Esophagus muscularis mucosa (tissue), 3 donors: ENCODE data around the gene PIWIL4.

ENCODE experiments used
- POLR2AphosphoS5 ChIP-seq, 2 donors: sonication (generic); formaldehyde crosslinking; IDR thresholded peaks; one replicate each; pipeline ENCODE4 v1.6.1; 2017; ENCODE audit warnings: antibody characterized with exemption in 2 of 2
- TF ChIP-seq, protein P1 (sequence below), 3 experiments: fragments of 200-600 bp in 2 of 3; fragments of 450-650 bp in 1 of 3; sonication (generic) in 2 of 3; IDR thresholded peaks; one replicate each; pipeline ENCODE4 v1.5.1; 2017 to 2019; ENCODE audit warnings: antibody characterized with exemption in 3 of 3, mild to moderate bottlenecking in 2 of 3, moderate library complexity in 1 of 3

GRCh38 chr11:94557421-94557820 is 9.7 kb upstream of the PIWIL4 start:
- TF ChIP-seq, protein P1, sequence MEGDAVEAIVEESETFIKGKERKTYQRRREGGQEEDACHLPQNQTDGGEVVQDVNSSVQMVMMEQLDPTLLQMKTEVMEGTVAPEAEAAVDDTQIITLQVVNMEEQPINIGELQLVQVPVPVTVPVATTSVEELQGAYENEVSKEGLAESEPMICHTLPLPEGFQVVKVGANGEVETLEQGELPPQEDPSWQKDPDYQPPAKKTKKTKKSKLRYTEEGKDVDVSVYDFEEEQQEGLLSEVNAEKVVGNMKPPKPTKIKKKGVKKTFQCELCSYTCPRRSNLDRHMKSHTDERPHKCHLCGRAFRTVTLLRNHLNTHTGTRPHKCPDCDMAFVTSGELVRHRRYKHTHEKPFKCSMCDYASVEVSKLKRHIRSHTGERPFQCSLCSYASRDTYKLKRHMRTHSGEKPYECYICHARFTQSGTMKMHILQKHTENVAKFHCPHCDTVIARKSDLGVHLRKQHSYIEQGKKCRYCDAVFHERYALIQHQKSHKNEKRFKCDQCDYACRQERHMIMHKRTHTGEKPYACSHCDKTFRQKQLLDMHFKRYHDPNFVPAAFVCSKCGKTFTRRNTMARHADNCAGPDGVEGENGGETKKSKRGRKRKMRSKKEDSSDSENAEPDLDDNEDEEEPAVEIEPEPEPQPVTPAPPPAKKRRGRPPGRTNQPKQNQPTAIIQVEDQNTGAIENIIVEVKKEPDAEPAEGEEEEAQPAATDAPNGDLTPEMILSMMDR (IDR thresholded peaks at IDR 0.05) = no peak
- no peak for TF ChIP-seq POLR2AphosphoS5 (IDR thresholded peaks at IDR 0.05)
